ENCODE measurements around the gene IL17RB.

- TF ChIP-seq CTCF (IDR thresholded peaks at IDR 0.05) (no peak), POLR2A (IDR thresholded peaks at IDR 0.05) (no peak), POLR2AphosphoS5 (IDR thresholded peaks at IDR 0.05; ENCODE audit: insufficient read depth in 1 of 2, low read depth in 1 of 2) (no peak)
Measured at GRCh38 chr3:53887446-53887845, 41.1 kb downstream of the IL17RB start.
